Measurements from ENCODE around the gene MCRS1. TPM values are rescaled to one million over a fixed set of nuclear protein-coding genes. Genes with fewer than 3 reads are reported as not detected.

The MCRS1 gene
- total RNA-seq, 4 donors from 2014 or later: 43.7 to 71.9 (median 56.4) TPM

DNA sequence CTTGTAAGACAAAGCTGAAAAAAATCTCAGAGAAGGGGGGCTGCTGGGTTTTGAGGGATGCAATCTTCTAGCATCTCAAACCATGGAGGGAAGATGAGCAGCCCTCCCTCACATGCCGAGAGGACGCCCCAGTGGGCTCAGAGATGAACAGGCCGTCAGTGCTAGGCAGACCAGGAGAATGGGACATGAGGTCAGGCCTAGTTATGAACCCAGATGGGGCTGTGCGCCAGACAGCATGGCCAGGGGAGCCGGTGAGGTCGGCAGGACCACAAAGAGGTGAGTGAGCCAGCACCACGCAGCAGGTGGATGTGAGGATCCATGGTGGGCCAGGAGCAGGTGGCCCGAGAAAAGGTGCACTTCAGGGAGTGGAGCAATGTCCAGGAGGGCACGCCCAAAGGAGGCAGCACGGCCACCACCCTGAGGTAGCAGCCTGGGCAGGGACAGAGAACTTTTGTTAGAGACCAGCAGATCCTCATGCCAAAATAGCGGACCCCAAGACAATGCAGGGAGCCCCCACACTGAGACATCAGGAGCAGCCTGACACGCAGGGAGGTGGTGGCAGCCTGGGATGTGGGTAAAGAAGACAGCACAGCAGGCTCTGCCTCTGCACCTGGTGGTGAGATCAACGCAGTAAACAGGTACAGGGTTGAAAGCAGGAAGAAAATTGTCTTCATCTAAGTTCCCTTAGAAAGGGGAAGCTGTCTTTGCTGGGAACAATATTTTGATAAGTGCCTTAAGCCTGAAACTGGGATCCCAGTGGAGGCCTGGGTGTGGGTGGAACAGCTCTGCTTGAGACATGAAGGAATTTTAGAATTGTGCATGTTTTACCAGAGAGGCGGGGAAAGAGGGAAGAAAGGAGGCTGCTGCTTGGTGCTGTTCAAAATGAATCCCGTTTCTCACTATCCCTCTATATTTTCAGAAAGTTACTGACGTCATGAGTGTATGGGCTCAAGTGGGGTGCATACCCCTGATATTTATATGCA, 17.8 kb upstream of the MCRS1 start:
- intact Hi-C loops (cut with DNase I): no loop called here
- DNase-seq (ENCODE audit: extremely low spot score): no peak
- H3K27me3 ChIP-seq: no peaks in the 10 kb centered on the region
- peaks cover 0 to 22% (median 8%) of the 10 kb centered on the region in 4 donors for H3K36me3 ChIP-seq
- WGBS: 77% methylated on average over 13 of the region's 16 CpGs
- H3K4me3 ChIP-seq: no peak overlapping the region
- H3K4me1 ChIP-seq: peaks cover 20 to 34% (median 23%) of the 10 kb centered on the region in 4 donors
- H3K9me3 ChIP-seq: no peaks in the 10 kb centered on the region
- TF ChIP-seq EP300 (IDR thresholded peaks at IDR 0.05): no peak
- no peak for TF ChIP-seq POLR2AphosphoS5 (IDR thresholded peaks at IDR 0.05)
- TF ChIP-seq, protein P1, sequence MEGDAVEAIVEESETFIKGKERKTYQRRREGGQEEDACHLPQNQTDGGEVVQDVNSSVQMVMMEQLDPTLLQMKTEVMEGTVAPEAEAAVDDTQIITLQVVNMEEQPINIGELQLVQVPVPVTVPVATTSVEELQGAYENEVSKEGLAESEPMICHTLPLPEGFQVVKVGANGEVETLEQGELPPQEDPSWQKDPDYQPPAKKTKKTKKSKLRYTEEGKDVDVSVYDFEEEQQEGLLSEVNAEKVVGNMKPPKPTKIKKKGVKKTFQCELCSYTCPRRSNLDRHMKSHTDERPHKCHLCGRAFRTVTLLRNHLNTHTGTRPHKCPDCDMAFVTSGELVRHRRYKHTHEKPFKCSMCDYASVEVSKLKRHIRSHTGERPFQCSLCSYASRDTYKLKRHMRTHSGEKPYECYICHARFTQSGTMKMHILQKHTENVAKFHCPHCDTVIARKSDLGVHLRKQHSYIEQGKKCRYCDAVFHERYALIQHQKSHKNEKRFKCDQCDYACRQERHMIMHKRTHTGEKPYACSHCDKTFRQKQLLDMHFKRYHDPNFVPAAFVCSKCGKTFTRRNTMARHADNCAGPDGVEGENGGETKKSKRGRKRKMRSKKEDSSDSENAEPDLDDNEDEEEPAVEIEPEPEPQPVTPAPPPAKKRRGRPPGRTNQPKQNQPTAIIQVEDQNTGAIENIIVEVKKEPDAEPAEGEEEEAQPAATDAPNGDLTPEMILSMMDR (IDR thresholded peaks at IDR 0.05): no peak
- TF ChIP-seq POLR2A (IDR thresholded peaks at IDR 0.05; ENCODE audit: low read depth): no peak
- no peak overlapping the region for H3K27ac ChIP-seq (replicated peaks in 1 of 4)

DNA sequence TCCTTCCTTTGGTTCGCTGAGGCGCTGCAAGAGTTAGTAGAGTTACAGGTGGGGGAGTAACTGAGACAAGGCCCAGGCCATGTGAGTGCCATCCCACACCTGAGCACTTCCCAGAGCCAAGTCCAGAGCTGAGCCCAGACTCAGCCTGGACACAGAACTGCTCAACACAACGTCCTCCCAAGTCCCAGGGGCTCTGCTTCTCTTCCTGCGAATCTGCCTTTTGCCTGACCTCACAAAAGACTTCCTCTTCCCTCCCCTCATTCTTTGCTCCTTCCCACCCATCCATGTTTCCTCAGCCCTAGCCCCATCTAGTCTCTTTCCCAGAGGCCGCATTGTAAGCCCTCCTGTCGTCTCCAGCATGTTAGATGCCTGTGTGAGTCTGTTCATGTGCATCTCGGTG, 16.6 kb upstream of the MCRS1 start:
- no peak for TF ChIP-seq POLR2A (IDR thresholded peaks at IDR 0.05; ENCODE audit: low read depth)
- Histone ChIP-seq H3K27me3 (no peaks in the 10 kb centered on the region), H3K4me1 (peaks cover 28 to 43% (median 30%) of the 10 kb centered on the region in 4 donors), H3K36me3 (peaks cover 0 to 22% (median 8%) of the 10 kb centered on the region in 4 donors), H3K27ac (replicated peaks in 1 of 4) (no peak overlapping the region), H3K4me3 (no peak overlapping the region), H3K9me3 (no peaks in the 10 kb centered on the region)
- DNase-seq (ENCODE audit: extremely low spot score): no peak
- intact Hi-C loops (cut with DNase I): loop anchor here (5.0 kb wide), 1 partner anchor 38 kb away; the partner anchor contains the start of gene PRPF40B
- WGBS: 88% methylated on average over 7 of the region's 7 CpGs

DNA sequence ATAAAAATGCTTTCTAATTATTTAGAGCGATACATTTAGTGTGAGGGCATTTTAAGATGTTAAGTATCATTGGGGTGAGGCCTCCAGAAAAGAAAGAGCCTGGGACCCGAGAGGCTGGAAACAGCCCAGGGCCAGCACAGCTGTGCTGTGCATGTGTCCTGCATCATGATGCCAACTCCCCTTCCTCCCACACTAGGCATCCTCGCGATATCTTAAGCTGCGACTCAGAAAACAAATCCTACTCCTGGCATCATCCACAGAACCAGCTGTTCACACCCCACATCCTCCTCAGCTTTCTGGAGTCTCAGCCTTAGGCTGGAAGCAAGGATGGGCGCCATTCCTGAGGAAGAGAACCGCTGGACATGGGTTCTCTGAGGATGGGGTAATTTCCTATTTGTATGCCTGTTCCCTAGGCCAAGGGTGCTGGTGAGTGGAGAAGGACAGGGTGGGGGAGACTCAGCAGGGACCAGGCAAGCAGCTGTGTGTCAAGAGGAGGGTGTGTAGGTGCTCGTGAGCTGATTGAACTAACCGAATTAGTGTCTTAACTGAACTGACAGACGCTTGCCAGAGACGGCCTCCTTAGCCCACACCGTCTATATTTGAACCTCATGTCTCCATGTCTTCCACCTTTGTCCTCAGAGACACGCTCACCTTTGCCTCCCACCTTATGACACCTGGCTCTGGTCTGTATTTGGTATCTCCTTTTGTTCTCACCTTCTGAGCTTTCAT, 15.6 kb upstream of the MCRS1 start:
- DNase-seq (ENCODE audit: extremely low spot score): no peak
- no peak for TF ChIP-seq EP300 (IDR thresholded peaks at IDR 0.05)
- TF ChIP-seq POLR2AphosphoS5 (IDR thresholded peaks at IDR 0.05): no peak
- TF ChIP-seq POLR2A (IDR thresholded peaks at IDR 0.05; ENCODE audit: low read depth): no peak
- TF ChIP-seq, protein P1 (IDR thresholded peaks at IDR 0.05): no peak
- peak overlapping the region; percentile 50 to 65 (median 64) for H3K27ac ChIP-seq (replicated peaks in 1 of 4)

DNA sequence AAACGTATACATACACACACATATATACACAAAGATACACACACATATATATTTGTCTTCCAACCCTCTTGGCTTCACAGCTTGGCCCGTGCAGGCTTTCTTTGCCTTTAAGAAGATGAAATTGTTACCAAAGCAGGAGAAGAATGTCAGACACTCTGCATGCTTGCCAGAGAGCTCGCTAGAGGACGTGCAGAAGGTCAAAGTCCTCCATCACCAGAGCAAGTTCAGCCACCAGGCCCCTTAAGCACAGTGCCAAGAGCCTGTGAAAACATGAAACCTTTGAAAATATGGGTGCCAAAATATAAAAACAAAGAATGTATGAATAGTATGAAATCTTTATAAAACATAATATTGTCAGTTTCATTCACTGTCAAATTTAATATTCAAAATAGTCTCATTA, 14.9 kb upstream of the MCRS1 start:
- DNase-seq (ENCODE audit: extremely low spot score): no peak
- TF ChIP-seq EP300 (IDR thresholded peaks at IDR 0.05) (no peak), POLR2AphosphoS5 (IDR thresholded peaks at IDR 0.05) (peak in 1 of 2 donors; percentile 9)
- Histone ChIP-seq H3K4me3 (no peak overlapping the region), H3K4me1 (peaks cover 21 to 43% (median 30%) of the 10 kb centered on the region in 4 donors), H3K9me3 (no peaks in the 10 kb centered on the region), H3K27me3 (no peaks in the 10 kb centered on the region), H3K27ac (replicated peaks in 1 of 4) (peak overlapping the region; percentile 50 to 65 (median 64)), H3K36me3 (peaks cover 0 to 18% (median 8%) of the 10 kb centered on the region in 4 donors)
- intact Hi-C loops (cut with DNase I): loop anchor here (5.0 kb wide), 1 partner anchor 39 kb away; the partner anchor contains the start of gene PRPF40B
- 22% methylated on average over 4 of the region's 4 CpGs for WGBS

More for the DNA sequence above, 15.6 kb upstream of the MCRS1 start:
- H3K4me1 ChIP-seq: peaks cover 23 to 43% (median 30%) of the 10 kb centered on the region in 4 donors
- peaks cover 0 to 22% (median 8%) of the 10 kb centered on the region in 4 donors for H3K36me3 ChIP-seq
- intact Hi-C loops (cut with DNase I): loop anchor here (5.0 kb wide), 1 partner anchor 39 kb away; the partner anchor contains the start of gene PRPF40B
- WGBS: 70% methylated on average over 13 of the region's 13 CpGs
- no peak overlapping the region for H3K4me3 ChIP-seq
- H3K27me3 ChIP-seq: no peaks in the 10 kb centered on the region
- no peaks in the 10 kb centered on the region for H3K9me3 ChIP-seq

DNA sequence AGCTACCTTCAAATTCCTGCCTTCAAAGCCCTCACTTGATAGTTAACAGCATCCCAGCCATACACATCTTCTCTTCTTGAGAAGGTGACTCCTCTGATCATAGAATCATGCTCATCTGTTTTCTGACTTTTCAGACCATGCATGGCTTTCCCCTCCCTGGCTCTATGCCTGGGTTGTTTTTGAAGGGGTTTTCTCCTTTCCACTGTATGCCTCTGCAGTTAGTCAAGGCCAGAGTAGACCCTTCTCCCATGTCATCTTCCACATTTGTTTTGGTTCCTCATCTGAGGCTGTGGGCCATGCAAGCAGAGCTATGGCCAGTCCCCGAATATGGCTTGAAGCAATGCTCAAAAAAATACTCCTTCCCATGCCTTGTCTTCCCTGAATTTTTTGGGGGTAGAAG, 14.3 kb upstream of the MCRS1 start:
- peaks cover 0 to 22% (median 9%) of the 10 kb centered on the region in 4 donors for H3K36me3 ChIP-seq
- DNase-seq (ENCODE audit: extremely low spot score): no peak
- TF ChIP-seq, protein P1 (IDR thresholded peaks at IDR 0.05): no peak
- H3K27ac ChIP-seq (replicated peaks in 1 of 4): peak overlapping the region in 1 of 4 donors; percentile 7
- H3K9me3 ChIP-seq: no peaks in the 10 kb centered on the region
- H3K27me3 ChIP-seq: no peaks in the 10 kb centered on the region
- intact Hi-C loops (cut with DNase I): loop anchor here (5.0 kb wide), 1 partner anchor 40 kb away; the partner anchor contains the start of gene PRPF40B
- WGBS: 67% methylated on average over 1 of the region's 1 CpG
- no peak overlapping the region for H3K4me3 ChIP-seq
- H3K4me1 ChIP-seq: peaks cover 21 to 43% (median 30%) of the 10 kb centered on the region in 4 donors
